BE2C (cell line): Measurements from ENCODE around the gene MAP4K4.

Source experiments
- DNase-seq: peaks from one replicate; pipeline ENCODE4 v3.0.0-alpha.2; 2020
- H3K27me3 ChIP-seq: fragments of 250-450 bp; sonication (Bioruptor Pico); 2 replicates; pipeline ENCODE4 v1.5.1; 2020; ENCODE audit warnings: mild to moderate bottlenecking
- H3K36me3 ChIP-seq: fragments of 250-450 bp; sonication (Bioruptor Pico); 2 replicates; pipeline ENCODE4 v1.5.1; 2020; ENCODE audit warnings: mild to moderate bottlenecking
- H3K4me1 ChIP-seq: fragments of 250-450 bp; sonication (Bioruptor Pico); 2 replicates; pipeline ENCODE4 v1.5.1; 2020
- H3K4me3 ChIP-seq: 2 replicates; pipeline ENCODE4 v1.5.1; 2011; ENCODE audit warnings: low read depth, low read length
- H3K9me3 ChIP-seq: fragments of 250-450 bp; sonication (Bioruptor Pico); 2 replicates; pipeline ENCODE4 v1.5.1; 2020
- CTCF ChIP-seq: IDR thresholded peaks from 2 replicates; pipeline ENCODE4 v1.5.1; 2012; ENCODE audit warnings: mild to moderate bottlenecking, low read depth, low read length

Gene MAP4K4

GRCh38 chr2:101812226-101812625 is 114.7 kb downstream of the MAP4K4 start:
- no peak for DNase-seq
- Histone ChIP-seq H3K4me1 (no peaks in the 10 kb centered on the region), H3K4me3 (no peak overlapping the region), H3K27me3 (no peaks in the 10 kb centered on the region), H3K9me3 (no peaks in the 10 kb centered on the region), H3K36me3 (no peaks in the 10 kb centered on the region)
- TF ChIP-seq CTCF, result no peak

- DNase-seq, result no peak
- no peaks in the 10 kb centered on the region for H3K36me3 ChIP-seq
- no peak for TF ChIP-seq CTCF
- peaks cover 6% of the 10 kb centered on the region for H3K4me1 ChIP-seq
- no peaks in the 10 kb centered on the region for H3K27me3 ChIP-seq
- H3K4me3 ChIP-seq, result no peak overlapping the region
- H3K9me3 ChIP-seq, result no peaks in the 10 kb centered on the region
Observed at GRCh38 chr2:101814752-101815151, 117.2 kb downstream of the MAP4K4 start.

- Histone ChIP-seq H3K4me3 (no peak overlapping the region), H3K4me1 (peaks cover 6% of the 10 kb centered on the region), H3K27me3 (no peaks in the 10 kb centered on the region)
Observed at GRCh38 chr2:101815154-101815553, 117.6 kb downstream of the MAP4K4 start.

GRCh38 chr2:101815739-101816391 is 118.4 kb downstream of the MAP4K4 start:
- no peak overlapping the region for H3K4me3 ChIP-seq
- no peaks in the 10 kb centered on the region for H3K9me3 ChIP-seq
- no peak for DNase-seq
- no peaks in the 10 kb centered on the region for H3K27me3 ChIP-seq
- TF ChIP-seq CTCF, result no peak
- peaks cover 6% of the 10 kb centered on the region for H3K4me1 ChIP-seq
- H3K36me3 ChIP-seq, result no peaks in the 10 kb centered on the region

More at GRCh38 chr2:101815154-101815553, 117.6 kb downstream of the MAP4K4 start:
- TF ChIP-seq CTCF, result no peak
- no peak for DNase-seq
- Histone ChIP-seq H3K36me3 (no peaks in the 10 kb centered on the region), H3K9me3 (no peaks in the 10 kb centered on the region)

GRCh38 chr2:101816598-101816997 is 119.1 kb downstream of the MAP4K4 start:
- TF ChIP-seq CTCF, result no peak
- no peaks in the 10 kb centered on the region for H3K27me3 ChIP-seq
- no peaks in the 10 kb centered on the region for H3K9me3 ChIP-seq
- no peak for DNase-seq
- H3K36me3 ChIP-seq, result no peaks in the 10 kb centered on the region
- peaks cover 6% of the 10 kb centered on the region for H3K4me1 ChIP-seq
- no peak overlapping the region for H3K4me3 ChIP-seq

- Histone ChIP-seq H3K4me1 (peaks cover 6% of the 10 kb centered on the region), H3K4me3 (no peak overlapping the region), H3K9me3 (no peaks in the 10 kb centered on the region), H3K27me3 (no peaks in the 10 kb centered on the region), H3K36me3 (no peaks in the 10 kb centered on the region)
- no peak for DNase-seq
- TF ChIP-seq CTCF, result no peak
Observed at GRCh38 chr2:101817481-101817880, 120.0 kb downstream of the MAP4K4 start.
